Measurements from ENCODE around the gene RNASE2. TPM values are rescaled to one million over a fixed set of nuclear protein-coding genes. Genes with fewer than 3 reads are reported as not detected.
"Not testable (repeated sequence)": the region's sequence is repeated elsewhere in the genome, so short reads cannot be mapped to it uniquely, and the experiment has no call there.

RNASE2 gene
- polyA plus RNA-seq (2012; ENCODE audit: insufficient read length, low read depth): not detected

DNA sequence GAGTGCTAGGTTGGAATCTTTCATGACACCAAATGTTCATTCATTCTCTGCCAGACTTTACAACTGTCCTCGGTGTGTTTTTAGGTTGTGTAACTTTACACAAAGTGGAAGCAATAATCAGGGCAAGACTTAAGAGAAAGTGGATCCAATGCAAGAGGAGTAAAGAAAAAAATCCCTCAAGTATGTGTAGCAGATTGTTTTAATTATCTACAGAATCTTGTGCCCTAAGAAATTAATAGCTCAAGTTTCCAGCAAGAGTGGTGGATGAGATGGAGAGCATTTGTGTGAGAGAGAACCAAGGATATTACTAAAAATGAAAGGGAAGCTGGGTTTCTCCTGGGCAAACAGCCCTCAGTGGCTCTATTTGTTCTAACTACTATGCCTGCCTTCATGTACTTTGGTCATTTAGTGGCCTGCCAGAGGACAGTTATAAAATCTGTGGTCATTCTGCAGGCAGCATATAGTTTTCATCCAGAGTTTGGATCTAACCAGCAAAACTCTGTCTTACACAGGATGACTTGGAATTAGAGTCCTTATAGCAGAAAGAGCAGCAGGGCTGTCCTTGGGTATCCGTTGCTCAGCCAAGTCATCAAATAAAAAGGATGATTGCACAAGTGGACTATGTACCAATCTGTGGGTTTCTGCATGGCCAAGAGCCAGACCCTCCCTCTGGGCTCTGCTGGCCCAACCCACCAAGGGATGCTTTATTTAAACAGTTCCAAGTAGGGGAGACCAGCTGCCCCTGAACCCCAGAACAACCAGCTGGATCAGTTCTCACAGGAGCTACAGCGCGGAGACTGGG is at the start of gene RNASE2:
Gene RNASE2 (plus strand): TSS at position 752 of the 802 bp plus-strand sequence. CDS start 285 bp downstream, outside the sequence.
- TF ChIP-seq FOXP2 (optimal IDR thresholded peaks at IDR 0.05; ENCODE audit: borderline replicate concordance, extremely low read depth, extremely low read length, insufficient read depth); TAF1 (IDR thresholded peaks at IDR 0.05; ENCODE audit: borderline replicate concordance, insufficient read depth, low read length): not testable (repeated sequence)
- TF ChIP-seq, protein P1, sequence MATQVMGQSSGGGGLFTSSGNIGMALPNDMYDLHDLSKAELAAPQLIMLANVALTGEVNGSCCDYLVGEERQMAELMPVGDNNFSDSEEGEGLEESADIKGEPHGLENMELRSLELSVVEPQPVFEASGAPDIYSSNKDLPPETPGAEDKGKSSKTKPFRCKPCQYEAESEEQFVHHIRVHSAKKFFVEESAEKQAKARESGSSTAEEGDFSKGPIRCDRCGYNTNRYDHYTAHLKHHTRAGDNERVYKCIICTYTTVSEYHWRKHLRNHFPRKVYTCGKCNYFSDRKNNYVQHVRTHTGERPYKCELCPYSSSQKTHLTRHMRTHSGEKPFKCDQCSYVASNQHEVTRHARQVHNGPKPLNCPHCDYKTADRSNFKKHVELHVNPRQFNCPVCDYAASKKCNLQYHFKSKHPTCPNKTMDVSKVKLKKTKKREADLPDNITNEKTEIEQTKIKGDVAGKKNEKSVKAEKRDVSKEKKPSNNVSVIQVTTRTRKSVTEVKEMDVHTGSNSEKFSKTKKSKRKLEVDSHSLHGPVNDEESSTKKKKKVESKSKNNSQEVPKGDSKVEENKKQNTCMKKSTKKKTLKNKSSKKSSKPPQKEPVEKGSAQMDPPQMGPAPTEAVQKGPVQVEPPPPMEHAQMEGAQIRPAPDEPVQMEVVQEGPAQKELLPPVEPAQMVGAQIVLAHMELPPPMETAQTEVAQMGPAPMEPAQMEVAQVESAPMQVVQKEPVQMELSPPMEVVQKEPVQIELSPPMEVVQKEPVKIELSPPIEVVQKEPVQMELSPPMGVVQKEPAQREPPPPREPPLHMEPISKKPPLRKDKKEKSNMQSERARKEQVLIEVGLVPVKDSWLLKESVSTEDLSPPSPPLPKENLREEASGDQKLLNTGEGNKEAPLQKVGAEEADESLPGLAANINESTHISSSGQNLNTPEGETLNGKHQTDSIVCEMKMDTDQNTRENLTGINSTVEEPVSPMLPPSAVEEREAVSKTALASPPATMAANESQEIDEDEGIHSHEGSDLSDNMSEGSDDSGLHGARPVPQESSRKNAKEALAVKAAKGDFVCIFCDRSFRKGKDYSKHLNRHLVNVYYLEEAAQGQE (IDR thresholded peaks at IDR 0.05; ENCODE audit: insufficient read depth in 1 of 2, low read depth in 2 of 2, low read length in 2 of 2): not testable (repeated sequence)

GRCh38 chr14:20905676-20906075 is 49.6 kb upstream of the RNASE2 start:
- TF ChIP-seq SIN3A (IDR thresholded peaks at IDR 0.05; ENCODE audit: borderline replicate concordance, insufficient read depth, low read length) (no peak), FOXP2 (optimal IDR thresholded peaks at IDR 0.05; ENCODE audit: borderline replicate concordance, extremely low read depth, extremely low read length, insufficient read depth) (no peak), TAF1 (IDR thresholded peaks at IDR 0.05; ENCODE audit: borderline replicate concordance, insufficient read depth, low read length) (no peak), POLR2AphosphoS5 (IDR thresholded peaks at IDR 0.05; ENCODE audit: low read depth, low read length) (no peak)
- TF ChIP-seq, protein P1 (IDR thresholded peaks at IDR 0.05; ENCODE audit: insufficient read depth in 1 of 2, low read depth in 2 of 2, low read length in 2 of 2): no peak

GRCh38 chr14:20907214-20907613 is 48.1 kb upstream of the RNASE2 start:
- TF ChIP-seq, protein P1 (IDR thresholded peaks at IDR 0.05; ENCODE audit: insufficient read depth in 1 of 2, low read depth in 2 of 2, low read length in 2 of 2): no peak

- TF ChIP-seq, protein P1 (IDR thresholded peaks at IDR 0.05; ENCODE audit: insufficient read depth in 1 of 2, low read depth in 2 of 2, low read length in 2 of 2): no peak
- TF ChIP-seq TAF1 (IDR thresholded peaks at IDR 0.05; ENCODE audit: borderline replicate concordance, insufficient read depth, low read length): no peak
- no peak for TF ChIP-seq SIN3A (IDR thresholded peaks at IDR 0.05; ENCODE audit: borderline replicate concordance, insufficient read depth, low read length)
- no peak for TF ChIP-seq FOXP2 (optimal IDR thresholded peaks at IDR 0.05; ENCODE audit: borderline replicate concordance, extremely low read depth, extremely low read length, insufficient read depth)
These were observed 21.0 kb upstream of the RNASE2 start for GRCh38 chr14:20934148-20934762.

Measured in PFSK-1 (cell line).